ENCODE data around the gene FRY.
A peak's percentile ranks its signal among the peaks of the same experiment; 100 is the strongest.

Gene FRY

GRCh38 chr13:32087955-32088747, 56.6 kb downstream of the FRY start:
- DNase-seq = no peak

- DNase-seq = no peak
These were observed 60.9 kb downstream of the FRY start for GRCh38 chr13:32092496-32092895.

- DNase-seq = no peak
These were observed 61.4 kb downstream of the FRY start for GRCh38 chr13:32093006-32093405.

GRCh38 chr13:32098272-32098671, 66.7 kb downstream of the FRY start:
- no peak for DNase-seq

- no peak for DNase-seq
These were observed 74.2 kb downstream of the FRY start for GRCh38 chr13:32105653-32106313.

GRCh38 chr13:32107474-32107873, 75.9 kb downstream of the FRY start:
- DNase-seq = no peak

GRCh38 chr13:32107973-32108372, 76.4 kb downstream of the FRY start:
- DNase-seq = no peak

GRCh38 chr13:32113532-32113931, 82.0 kb downstream of the FRY start:
- DNase-seq = no peak

- DNase-seq = no peak
These were observed 82.8 kb downstream of the FRY start for GRCh38 chr13:32114284-32114950.

- no peak for DNase-seq
These were observed 83.5 kb downstream of the FRY start for GRCh38 chr13:32115066-32115465.

- DNase-seq = no peak
These were observed 84.6 kb downstream of the FRY start for GRCh38 chr13:32116210-32116609.

GRCh38 chr13:32117001-32117400, 85.4 kb downstream of the FRY start:
- DNase-seq = no peak

GRCh38 chr13:32117701-32118100, 86.1 kb downstream of the FRY start:
- peak; percentile 31 for DNase-seq

- no peak for DNase-seq
These were observed 89.7 kb downstream of the FRY start for GRCh38 chr13:32121316-32121715.

- DNase-seq = no peak
These were observed 93.2 kb downstream of the FRY start for GRCh38 chr13:32124743-32125142.

GRCh38 chr13:32125221-32125689, 93.7 kb downstream of the FRY start:
- DNase-seq = no peak

GRCh38 chr13:32125751-32126150, 94.2 kb downstream of the FRY start:
- no peak for DNase-seq

GRCh38 chr13:32126278-32126677, 94.7 kb downstream of the FRY start:
- no peak for DNase-seq

GRCh38 chr13:32126756-32127155, 95.2 kb downstream of the FRY start:
- DNase-seq = no peak

GRCh38 chr13:32127691-32128090, 96.1 kb downstream of the FRY start:
- DNase-seq = no peak

- no peak for DNase-seq
These were observed 102.9 kb downstream of the FRY start for GRCh38 chr13:32134241-32135055.

- no peak for DNase-seq
These were observed 103.4 kb downstream of the FRY start for GRCh38 chr13:32135056-32135390.

GRCh38 chr13:32135655-32136054, 104.1 kb downstream of the FRY start:
- DNase-seq = no peak

All from RPMI8226 (cell line).